Pancreas (tissue), 10 donors: ENCODE measurements around the gene DUSP3. TPM values are rescaled to one million over a fixed set of nuclear protein-coding genes. Genes with fewer than 3 reads are reported as not detected.

Source experiments
- ATAC-seq, 4 donors: fragments of 200-7000 bp; cut with Tn5 transposase; one replicate each; pipeline versions ENCODE4 v1.8.0 to v1.9.1; 2020; ENCODE audit warnings: mild to moderate bottlenecking in 4 of 4, moderate library complexity in 4 of 4
- DNase-seq, 6 donors: peaks; one replicate each; pipeline ENCODE4 v3.0.0-alpha.2; 2020
- FAIRE-seq: peaks from 2 replicates; lab custom pipeline; 2012; peaks lifted over from hg19 to GRCh38; lab: Jason Lieb, UNC
- H3K27ac ChIP-seq, 4 donors: fragments of 200-600 bp; sonication (generic); 1 replicate in 3 of 4; 2 replicates in 1 of 4; pipeline versions ENCODE4 v1.5.0 to v1.8.0; 2020
- H3K27me3 ChIP-seq, 4 donors: fragments of 200-600 bp; one replicate each; pipeline ENCODE4 v1.8.0; 2021
- H3K36me3 ChIP-seq, 3 donors: fragments of 200-600 bp; sonication (generic) in 1 of 3; one replicate each; pipeline versions ENCODE4 v1.5.0 to v1.8.0; 2020 to 2021
- H3K4me1 ChIP-seq, 3 donors: fragments of 200-600 bp; one replicate each; pipeline ENCODE4 v1.8.0; 2021
- H3K4me3 ChIP-seq, 4 donors: fragments of 200-600 bp; sonication (generic) in 2 of 4; one replicate each; pipeline versions ENCODE4 v1.5.0 to v1.8.0; 2020 to 2021
- H3K9me3 ChIP-seq, 4 donors: fragments of 200-600 bp; one replicate each; pipeline ENCODE4 v1.8.0; 2021
- CTCF ChIP-seq, 4 donors: fragments of 200-600 bp; sonication (generic) in 3 of 4; IDR thresholded peaks; one replicate each; pipeline versions ENCODE4 v1.5.0 to v1.8.0; 2021; ENCODE audit warnings: antibody characterized with exemption in 4 of 4
- WGBS, 2 donors: extraction: QIAGEN DNeasy Blood & Tissue Kit; methylation state at CpG; one replicate each; pipeline ENCODE4 v1.1.7; 2013; 5-methylcytosine and 5-hydroxymethylcytosine counted together
- intact Hi-C, 3 donors: fragments of 100-400 bp; cut with DNase I; formaldehyde crosslinking; loops; one replicate each; pipeline versions ENCODE4 v1.11.1 to v1.14.2; 2022
- polyA plus RNA-seq, 2 donors: library from polyadenylated mRNA; stranded (reverse); fragments of 200-250 nt; gene quantifications; one replicate each; pipeline ENCODE4 v1.2.3, GENCODE V29; 2013
- total RNA-seq, 6 donors: library from RNA; stranded (reverse); fragmentation: NEBNext Ultra II Directional in 4 of 6; extraction: Animal tissue kit (Norgen Biotek cat#: 25700) in 4 of 6; gene quantifications; one replicate each; pipeline versions ENCODE4 v1.2.1 to v1.2.4, GENCODE V29; 2021 to 2023
- donor health status: healthy with polysubstance abuse.
- donor health status: DM: no; HTN: no; CAD: no; lungs with moderate emphysema.
- donor health status: DM: no; HTN: no; CAD: no.
- donor health status: control.
- donor health status: control.
- donor health status: Bipolar disorder and iron deficiency.
- donor health status: DM: yes; HTN: yes; CAD: no.
- donor health status: DM: no; HTN: no; CAD: no.
- donor health status: DM: no; HTN: no; CAD: no.
- donor health status: DM: yes; HTN: yes; CAD: no.

Gene DUSP3
- total and polyA plus RNA-seq, 8 donors: 29.4 to 52.3 (median 40.7) TPM

- DNase-seq (no peak), FAIRE-seq (no peak), ATAC-seq (no peak)
- intact Hi-C loops: loop anchor here in 1 of 3 donors (10.0 kb wide), 1 partner anchor 185 kb away; no protein-coding TSS in a partner anchor
- Histone ChIP-seq H3K27ac (no peak overlapping the region), H3K4me3 (no peak overlapping the region), H3K9me3 (no peaks in the 10 kb centered on the region), H3K36me3 (no peaks in the 10 kb centered on the region), H3K4me1 (no peaks in the 10 kb centered on the region), H3K27me3 (no peaks in the 10 kb centered on the region)
- WGBS, 2 donors: 68 to 78% methylated on average over 5 of the region's 5 CpGs
- no peak for TF ChIP-seq CTCF (IDR thresholded peaks at IDR 0.05)
These were observed 28.6 kb downstream of the DUSP3 start for GRCh38 chr17:43750153-43750552.

- H3K36me3 ChIP-seq: no peaks in the 10 kb centered on the region
- H3K4me1 ChIP-seq: no peaks in the 10 kb centered on the region
- DNase-seq: no peak
- WGBS, 2 donors: 24 to 26% methylated on average over 6 of the region's 6 CpGs
- intact Hi-C loops: no loop called here
- H3K4me3 ChIP-seq: no peak overlapping the region
- TF ChIP-seq CTCF (IDR thresholded peaks at IDR 0.05): no peak
- H3K27me3 ChIP-seq: no peaks in the 10 kb centered on the region
- no peak for ATAC-seq
- no peak overlapping the region for H3K27ac ChIP-seq
- FAIRE-seq: no peak
- no peaks in the 10 kb centered on the region for H3K9me3 ChIP-seq
These were observed 33.2 kb downstream of the DUSP3 start for GRCh38 chr17:43745541-43745940.

DNA sequence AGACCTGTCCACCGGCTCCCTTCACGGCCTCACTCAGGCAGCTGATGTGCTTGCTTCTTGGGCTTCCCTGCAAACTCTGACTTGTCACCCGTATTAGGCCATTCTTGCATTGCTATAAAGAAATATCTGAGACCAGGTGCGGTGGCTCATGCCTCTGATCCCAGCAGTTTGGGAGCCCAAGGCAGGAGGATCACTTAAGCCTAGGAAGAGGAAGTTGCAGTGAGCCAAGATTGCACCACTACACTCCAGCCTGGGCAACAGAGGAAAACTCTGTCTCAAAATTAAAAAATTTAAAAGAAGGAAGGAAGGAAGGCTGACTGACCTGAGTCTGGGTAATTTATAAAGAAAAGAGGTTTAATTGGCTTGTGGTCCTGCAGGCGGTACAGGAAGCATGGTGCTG lies 37.1 kb downstream of the DUSP3 start:
- Histone ChIP-seq H3K4me1 (no peaks in the 10 kb centered on the region), H3K9me3 (no peaks in the 10 kb centered on the region), H3K4me3 (no peak overlapping the region), H3K27ac (no peak overlapping the region), H3K36me3 (no peaks in the 10 kb centered on the region), H3K27me3 (no peaks in the 10 kb centered on the region)
- FAIRE-seq (no peak), DNase-seq (no peak), ATAC-seq (no peak)
- intact Hi-C loops: no loop called here
- no peak for TF ChIP-seq CTCF (IDR thresholded peaks at IDR 0.05)
- WGBS, 2 donors: 84 to 94% methylated on average over 5 of the region's 5 CpGs

DNA sequence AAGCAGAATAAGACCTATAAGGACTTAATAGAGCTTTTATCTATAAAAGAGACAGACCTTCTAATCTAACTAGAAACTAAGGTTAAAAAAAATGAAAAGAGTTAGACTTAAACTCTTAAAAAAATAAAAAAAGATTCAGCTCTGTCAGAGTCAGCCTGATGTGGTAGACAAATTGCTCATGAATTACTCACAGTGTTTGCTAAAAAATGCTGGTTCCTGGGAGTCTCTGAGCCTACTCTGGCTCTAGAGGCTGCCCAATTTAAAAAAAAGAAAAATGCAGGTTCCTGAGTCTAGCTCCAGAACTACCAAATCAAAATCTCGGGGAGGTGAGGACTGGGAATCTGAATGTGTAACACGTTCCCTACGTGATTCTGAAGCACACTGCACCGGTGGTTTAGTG lies 38.2 kb downstream of the DUSP3 start:
- DNase-seq: no peak
- Histone ChIP-seq H3K27ac (no peak overlapping the region), H3K4me3 (no peak overlapping the region), H3K9me3 (no peaks in the 10 kb centered on the region), H3K36me3 (no peaks in the 10 kb centered on the region), H3K27me3 (no peaks in the 10 kb centered on the region), H3K4me1 (no peaks in the 10 kb centered on the region)
- ATAC-seq: no peak
- WGBS, 2 donors: 67 to 81% methylated on average over 4 of the region's 4 CpGs
- FAIRE-seq: no peak
- intact Hi-C loops: no loop called here
- TF ChIP-seq CTCF (IDR thresholded peaks at IDR 0.05): no peak

GRCh38 chr17:43737722-43738121 lies 41.1 kb downstream of the DUSP3 start:
- 77 to 78% methylated on average over 2 of the region's 2 CpGs for WGBS, 2 donors
- DNase-seq: no peak
- FAIRE-seq: no peak
- no peaks in the 10 kb centered on the region for H3K4me1 ChIP-seq
- H3K9me3 ChIP-seq: no peaks in the 10 kb centered on the region
- no peak for ATAC-seq
- H3K27ac ChIP-seq: no peak overlapping the region
- H3K36me3 ChIP-seq: no peaks in the 10 kb centered on the region
- TF ChIP-seq CTCF (IDR thresholded peaks at IDR 0.05): no peak
- intact Hi-C loops: no loop called here
- H3K27me3 ChIP-seq: no peaks in the 10 kb centered on the region
- H3K4me3 ChIP-seq: no peak overlapping the region
